Suprapubic skin (tissue), 4 donors: ENCODE data around the gene SPCS1.

ENCODE experiments used
- EP300 ChIP-seq: sonication (generic); formaldehyde crosslinking; IDR thresholded peaks from one replicate; pipeline ENCODE4 v1.6.1; 2017; ENCODE audit warnings: antibody characterized with exemption
- POLR2A ChIP-seq, 2 donors: fragments of 450-650 bp; IDR thresholded peaks; one replicate each; pipeline ENCODE4 v1.6.1; 2017; ENCODE audit warnings: antibody characterized with exemption in 2 of 2, mild to moderate bottlenecking in 2 of 2, moderate library complexity in 2 of 2
- POLR2AphosphoS5 ChIP-seq, 3 donors: sonication (generic); formaldehyde crosslinking; IDR thresholded peaks; one replicate each; pipeline ENCODE4 v1.6.1; 2017; ENCODE audit warnings: antibody characterized with exemption in 3 of 3
- TF ChIP-seq, protein P1 (sequence below), 2 donors: fragments of 200-600 bp in 1 of 2; fragments of 450-650 bp in 1 of 2; sonication (generic) in 1 of 2; IDR thresholded peaks; one replicate each; pipeline ENCODE4 v1.5.1; 2016 to 2019; ENCODE audit warnings: antibody characterized with exemption in 2 of 2, mild to moderate bottlenecking in 1 of 2, moderate library complexity in 1 of 2

GRCh38 chr3:52681596-52681995 lies 24.3 kb upstream of the SPCS1 start:
- TF ChIP-seq, protein P1, sequence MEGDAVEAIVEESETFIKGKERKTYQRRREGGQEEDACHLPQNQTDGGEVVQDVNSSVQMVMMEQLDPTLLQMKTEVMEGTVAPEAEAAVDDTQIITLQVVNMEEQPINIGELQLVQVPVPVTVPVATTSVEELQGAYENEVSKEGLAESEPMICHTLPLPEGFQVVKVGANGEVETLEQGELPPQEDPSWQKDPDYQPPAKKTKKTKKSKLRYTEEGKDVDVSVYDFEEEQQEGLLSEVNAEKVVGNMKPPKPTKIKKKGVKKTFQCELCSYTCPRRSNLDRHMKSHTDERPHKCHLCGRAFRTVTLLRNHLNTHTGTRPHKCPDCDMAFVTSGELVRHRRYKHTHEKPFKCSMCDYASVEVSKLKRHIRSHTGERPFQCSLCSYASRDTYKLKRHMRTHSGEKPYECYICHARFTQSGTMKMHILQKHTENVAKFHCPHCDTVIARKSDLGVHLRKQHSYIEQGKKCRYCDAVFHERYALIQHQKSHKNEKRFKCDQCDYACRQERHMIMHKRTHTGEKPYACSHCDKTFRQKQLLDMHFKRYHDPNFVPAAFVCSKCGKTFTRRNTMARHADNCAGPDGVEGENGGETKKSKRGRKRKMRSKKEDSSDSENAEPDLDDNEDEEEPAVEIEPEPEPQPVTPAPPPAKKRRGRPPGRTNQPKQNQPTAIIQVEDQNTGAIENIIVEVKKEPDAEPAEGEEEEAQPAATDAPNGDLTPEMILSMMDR (IDR thresholded peaks at IDR 0.05): no peak
- TF ChIP-seq EP300 (no peak), POLR2A (IDR thresholded peaks at IDR 0.05) (no peak), POLR2AphosphoS5 (IDR thresholded peaks at IDR 0.05) (no peak)
